Endothelial cell of umbilical vein (primary cell): ENCODE results near the gene IDUA.

Experiments used
- CTCF ChIP-seq, 2 donors: IDR thresholded peaks; 1 replicate in 1 of 2; 2 replicates in 1 of 2; pipeline ENCODE4 v1.5.1; 2011; ENCODE audit warnings: low read length in 2 of 2, mild to moderate bottlenecking in 2 of 2, moderate library complexity in 2 of 2, control low read depth in 1 of 2, inconsistent platforms in 1 of 2, low read depth in 1 of 2; ENCODE audit not compliant: insufficient read depth in 1 of 2; ENCODE audit errors: extremely low read depth in 1 of 2
- EZH2 ChIP-seq: IDR thresholded peaks from 2 replicates; pipeline ENCODE4 v1.6.1; 2012; ENCODE audit warnings: borderline replicate concordance, low read depth, mild to moderate bottlenecking, moderate library complexity, low read length, inconsistent platforms; ENCODE audit not compliant: severe bottlenecking
- FOS ChIP-seq: IDR thresholded peaks from 2 replicates; pipeline ENCODE4 v1.6.1; 2011; ENCODE audit warnings: mild to moderate bottlenecking, low read length, moderate library complexity, borderline replicate concordance; ENCODE audit not compliant: insufficient read depth
- GATA2 ChIP-seq: IDR thresholded peaks from 2 replicates; pipeline ENCODE4 v1.7.0; 2011; ENCODE audit warnings: low read depth, mild to moderate bottlenecking, moderate library complexity, mixed read lengths, low read length; ENCODE audit not compliant: insufficient read length, insufficient read depth
- JUN ChIP-seq: IDR thresholded peaks from 2 replicates; pipeline ENCODE4 v1.6.1; 2011; ENCODE audit warnings: borderline replicate concordance, low read depth; ENCODE audit not compliant: insufficient read length, insufficient read depth
- MAX ChIP-seq: IDR thresholded peaks from 2 replicates; pipeline ENCODE4 v1.6.1; 2011; ENCODE audit not compliant: insufficient read depth, insufficient read length
- MYC ChIP-seq: IDR thresholded peaks from one replicate; pipeline ENCODE4 v1.6.1; 2011; ENCODE audit warnings: mild to moderate bottlenecking, low read depth, low read length
- POLR2A ChIP-seq: IDR thresholded peaks from 2 replicates; pipeline ENCODE4 v1.6.1; 2012; ENCODE audit warnings: low read depth, mild to moderate bottlenecking, control low read depth, low read length
- POLR2AphosphoS5 ChIP-seq: IDR thresholded peaks from 2 replicates; pipeline ENCODE4 v1.6.1; 2012; ENCODE audit warnings: low read depth, mild to moderate bottlenecking, control low read depth, low read length, moderate library complexity; ENCODE audit not compliant: insufficient read depth

GRCh38 chr4:967113-968104, 19.4 kb upstream of the IDUA start:
- TF ChIP-seq CTCF (IDR thresholded peaks at IDR 0.05; ENCODE audit: extremely low read depth in 1 of 2, insufficient read depth in 1 of 2, low read depth in 1 of 2, low read length in 2 of 2) (no peak), EZH2 (no peak), POLR2A (no peak), POLR2AphosphoS5 (no peak), GATA2 (no peak), MAX (no peak), MYC (no peak), FOS (no peak), JUN (no peak)
